Measurements from ENCODE around the gene THRB. TPM values are rescaled to one million over a fixed set of nuclear protein-coding genes. Genes with fewer than 3 reads are reported as not detected.

Gene THRB
- total and polyA plus RNA-seq, 5 experiments from 2014 or later = not detected

DNA sequence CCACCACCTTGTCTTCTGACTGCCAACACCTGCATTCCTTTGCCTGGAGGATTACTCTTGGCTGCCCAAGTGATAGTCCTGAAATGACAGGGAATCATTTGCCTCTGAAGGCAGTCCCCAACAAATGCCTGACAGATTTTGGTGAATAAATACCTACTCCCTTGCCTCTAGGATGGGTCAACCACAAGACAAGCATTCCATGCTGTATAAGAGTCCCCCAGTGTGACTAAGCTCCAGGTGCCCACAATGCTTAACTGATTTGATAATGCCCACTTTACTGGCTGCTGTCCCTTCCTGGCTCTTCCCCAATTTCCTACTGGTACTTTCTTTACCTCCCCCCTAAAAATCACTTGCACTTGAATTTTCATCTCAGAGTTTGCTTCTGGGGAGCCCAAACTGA lies 14.8 kb downstream of the THRB start:
- Mint-ChIP-seq H3K36me3 (no peaks in the 10 kb centered on the region), H3K9me3 (peaks cover 0 to 7% (median 4%) of the 10 kb centered on the region in 9 donors), H3K27me3 (peaks cover 0 to 9% (median 1%) of the 10 kb centered on the region in 5 donors), H3K4me3 (no peak overlapping the region), H3K4me1 (no peaks in the 10 kb centered on the region), H3K27ac (no peak overlapping the region)
- no peak for ATAC-seq
- no peak for DNase-seq
- POLR2A ChIA-PET = no interaction called here

DNA sequence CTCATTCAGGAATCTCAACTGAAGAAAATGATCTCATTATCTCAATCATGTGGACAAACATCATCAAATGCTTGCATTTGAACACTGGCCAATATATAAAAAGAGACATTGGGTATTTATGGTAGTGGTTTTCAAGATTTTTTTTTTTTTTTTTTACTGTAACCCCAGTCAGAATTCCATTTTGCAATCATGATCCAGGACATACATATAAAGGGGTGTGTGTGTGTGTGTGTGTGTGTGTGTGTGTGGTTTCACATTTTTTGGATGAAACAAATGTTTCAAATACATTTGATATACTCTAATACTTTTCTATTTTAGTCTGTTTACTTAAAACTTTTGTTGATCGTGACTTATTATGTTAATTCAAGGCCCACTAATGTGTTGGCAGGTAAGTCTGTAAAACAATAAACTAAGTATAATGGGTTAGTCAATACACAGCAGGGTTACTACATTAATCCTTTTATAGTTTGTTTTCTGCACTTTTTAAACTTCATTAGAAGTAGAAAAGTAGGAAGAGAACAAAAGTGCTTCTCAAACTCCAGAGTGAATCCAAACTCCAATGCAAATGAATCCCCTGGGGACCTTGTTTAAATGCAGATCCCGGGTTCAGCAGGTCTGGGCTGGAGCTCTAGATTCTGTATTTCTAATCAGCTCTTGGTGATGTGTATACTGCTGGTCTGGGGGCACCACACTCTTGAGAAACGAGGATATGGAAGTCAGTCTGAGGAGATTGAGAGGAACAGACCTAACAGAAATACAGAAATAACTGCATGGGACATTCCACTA lies 17.6 kb downstream of the THRB start:
- H3K27me3 Mint-ChIP-seq = peaks cover 0 to 6% (median 0%) of the 10 kb centered on the region in 5 donors
- no peak overlapping the region for H3K4me3 Mint-ChIP-seq
- POLR2A ChIA-PET = no interaction called here
- no peak for DNase-seq
- H3K36me3 Mint-ChIP-seq = no peaks in the 10 kb centered on the region
- H3K27ac Mint-ChIP-seq = no peak overlapping the region
- peaks cover 0 to 8% (median 4%) of the 10 kb centered on the region in 9 donors for H3K9me3 Mint-ChIP-seq
- H3K4me1 Mint-ChIP-seq = no peaks in the 10 kb centered on the region
- no peak for ATAC-seq

DNA sequence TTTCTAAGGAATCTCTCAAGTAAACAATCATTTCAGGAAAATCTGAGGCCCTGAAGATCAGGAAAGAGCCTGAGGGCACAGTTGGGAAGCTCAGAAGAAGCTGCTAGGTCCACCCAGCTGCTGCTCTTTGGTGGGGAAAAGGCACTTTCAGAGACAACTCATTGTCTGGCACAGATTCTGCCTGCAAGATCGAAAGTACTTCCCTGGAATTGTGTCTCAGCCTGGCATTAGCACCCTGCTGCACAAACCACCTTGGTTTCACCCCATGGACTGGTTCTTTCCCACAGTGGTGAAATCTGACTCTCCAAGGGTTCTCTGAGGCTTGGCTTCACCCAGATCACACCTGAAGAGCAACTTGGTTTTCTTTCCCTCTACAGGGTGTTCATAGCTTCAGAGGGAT lies 18.7 kb downstream of the THRB start:
- POLR2A ChIA-PET = no interaction called here

DNA sequence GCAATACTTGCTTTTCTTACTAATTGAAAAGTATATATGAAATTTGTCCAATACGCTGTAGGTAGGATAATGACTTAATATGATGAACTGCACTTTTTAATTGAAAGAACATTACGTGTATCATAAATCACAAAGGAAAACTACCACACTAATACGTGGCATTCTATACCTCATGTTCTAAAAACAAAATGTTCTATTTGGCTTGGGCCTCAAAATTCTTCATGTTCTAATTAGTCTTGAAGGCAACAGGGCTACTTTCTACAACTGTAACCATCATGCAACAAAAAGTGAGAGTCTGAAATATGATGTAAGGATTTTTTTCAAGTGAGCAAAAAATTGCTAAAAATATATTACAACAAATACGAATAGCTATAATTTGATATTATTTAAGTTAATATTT lies 19.8 kb downstream of the THRB start:
- peaks cover 0 to 8% (median 0%) of the 10 kb centered on the region in 5 donors for H3K27me3 Mint-ChIP-seq
- no peak overlapping the region for H3K4me3 Mint-ChIP-seq
- H3K36me3 Mint-ChIP-seq = no peaks in the 10 kb centered on the region
- ATAC-seq = no peak
- H3K9me3 Mint-ChIP-seq = peaks cover 0 to 6% (median 4%) of the 10 kb centered on the region in 9 donors
- H3K27ac Mint-ChIP-seq = no peak overlapping the region
- POLR2A ChIA-PET = no interaction called here
- no peak for DNase-seq
- no peaks in the 10 kb centered on the region for H3K4me1 Mint-ChIP-seq

More for the DNA sequence above, 18.7 kb downstream of the THRB start:
- peaks cover 0 to 8% (median 4%) of the 10 kb centered on the region in 9 donors for H3K9me3 Mint-ChIP-seq
- H3K36me3 Mint-ChIP-seq = no peaks in the 10 kb centered on the region
- peaks cover 0 to 8% (median 0%) of the 10 kb centered on the region in 5 donors for H3K27me3 Mint-ChIP-seq
- DNase-seq = no peak
- no peak overlapping the region for H3K27ac Mint-ChIP-seq
- H3K4me3 Mint-ChIP-seq = no peak overlapping the region
- H3K4me1 Mint-ChIP-seq = no peaks in the 10 kb centered on the region
- ATAC-seq = no peak

DNA sequence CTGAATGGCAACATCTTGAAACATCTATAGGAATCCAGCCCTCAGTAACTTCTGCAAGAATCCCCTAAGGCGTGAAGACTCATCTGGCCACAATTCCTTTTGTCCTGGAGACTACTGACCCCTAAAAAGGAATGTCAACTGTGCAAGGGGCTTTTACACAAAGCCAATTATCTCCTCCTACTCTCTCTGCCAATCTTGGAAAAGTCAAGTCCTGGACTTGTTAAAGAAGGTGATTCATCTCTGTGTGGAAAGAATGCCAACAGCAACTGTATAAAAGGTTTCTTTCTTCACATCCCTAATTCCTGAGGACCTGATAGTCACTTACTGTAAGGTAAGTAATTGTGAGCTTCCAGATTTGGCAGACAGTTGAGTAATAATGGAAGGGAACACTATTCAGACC lies 22.3 kb downstream of the THRB start:
- Mint-ChIP-seq H3K4me3 (no peak overlapping the region), H3K27ac (no peak overlapping the region), H3K4me1 (no peaks in the 10 kb centered on the region), H3K36me3 (peaks cover 0 to under 1% (median 0%) of the 10 kb centered on the region in 3 donors), H3K9me3 (peaks cover 0 to 8% (median under 1%) of the 10 kb centered on the region in 9 donors), H3K27me3 (peaks cover 0 to 3% (median 0%) of the 10 kb centered on the region in 5 donors)
- ATAC-seq (no peak), DNase-seq (no peak)
- POLR2A ChIA-PET = no interaction called here

DNA sequence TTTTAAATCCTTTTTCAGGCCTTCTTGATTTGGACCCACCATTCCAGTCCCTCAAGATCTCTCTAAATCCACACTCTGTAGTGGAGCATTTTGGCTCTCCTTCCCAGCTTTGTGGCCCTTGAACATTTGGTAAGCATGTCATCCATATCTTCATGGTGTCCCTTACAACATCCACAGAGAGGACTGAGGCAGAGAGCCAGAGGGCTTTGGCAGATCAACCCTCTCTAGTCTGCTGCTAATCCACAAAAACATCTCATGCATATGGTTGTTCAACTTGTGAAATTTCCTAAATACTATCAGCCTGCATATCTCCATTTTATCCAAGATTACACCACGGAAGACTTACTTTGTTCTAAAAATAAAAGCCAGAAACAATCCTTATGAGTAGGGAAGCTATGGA lies 23.2 kb downstream of the THRB start:
- Mint-ChIP-seq H3K9me3 (peaks cover 0 to 8% (median 2%) of the 10 kb centered on the region in 9 donors), H3K36me3 (peaks cover 0 to 4% (median 0%) of the 10 kb centered on the region in 3 donors), H3K27me3 (peaks cover 0 to 6% (median 0%) of the 10 kb centered on the region in 5 donors), H3K4me1 (no peaks in the 10 kb centered on the region), H3K27ac (no peak overlapping the region), H3K4me3 (no peak overlapping the region)
- ATAC-seq (no peak), DNase-seq (no peak)
- POLR2A ChIA-PET = no interaction called here

DNA sequence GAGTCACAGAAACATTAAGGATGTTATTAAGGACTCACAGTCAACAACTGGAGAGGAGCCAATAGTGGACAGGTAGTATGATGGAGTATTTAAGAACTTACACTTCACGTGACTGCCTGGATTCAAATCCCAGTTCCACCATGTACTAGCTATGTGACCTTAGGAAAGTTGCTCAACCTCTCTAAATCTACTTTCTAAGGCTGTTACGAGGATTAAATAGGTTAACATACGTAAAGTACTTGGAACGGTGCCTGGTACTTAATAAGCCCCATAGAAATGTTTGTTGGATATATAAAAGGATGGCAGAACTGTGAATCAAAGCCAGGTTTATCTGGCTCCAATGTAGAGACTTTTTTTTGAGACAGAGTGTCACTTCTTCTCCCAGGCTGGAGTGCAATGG lies 24.4 kb downstream of the THRB start:
- H3K27ac Mint-ChIP-seq = no peak overlapping the region
- H3K4me3 Mint-ChIP-seq = no peak overlapping the region
- peaks cover 0 to 10% (median 0%) of the 10 kb centered on the region in 5 donors for H3K27me3 Mint-ChIP-seq
- POLR2A ChIA-PET = no interaction called here
- H3K36me3 Mint-ChIP-seq = peaks cover 0 to 4% (median 0%) of the 10 kb centered on the region in 3 donors
- peaks cover 0 to 9% (median 4%) of the 10 kb centered on the region in 9 donors for H3K9me3 Mint-ChIP-seq
- DNase-seq (no peak), ATAC-seq (no peak)
- no peaks in the 10 kb centered on the region for H3K4me1 Mint-ChIP-seq

DNA sequence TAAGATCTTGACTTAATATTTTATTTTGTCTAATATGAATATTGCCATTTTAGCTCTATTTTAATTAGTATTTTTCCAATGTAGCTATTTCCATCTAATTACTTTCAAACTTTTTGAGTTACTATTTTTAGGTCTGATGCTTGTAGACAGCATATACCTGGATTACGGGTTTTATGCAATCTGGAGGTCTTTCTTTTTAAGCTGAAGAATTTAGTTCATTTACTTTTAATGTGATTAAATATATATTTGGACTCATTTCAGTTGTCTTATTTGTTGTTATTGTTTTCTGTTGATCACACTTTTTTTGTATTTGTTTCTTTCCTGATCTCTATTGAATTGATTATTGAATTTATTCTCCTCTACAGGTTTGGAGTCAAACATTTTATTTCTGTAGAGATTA lies 30.3 kb downstream of the THRB start:
- POLR2A ChIA-PET = no interaction called here
- peaks cover 0 to 8% (median 0%) of the 10 kb centered on the region in 5 donors for H3K27me3 Mint-ChIP-seq
- DNase-seq = no peak
- peaks cover 0 to 4% (median 0%) of the 10 kb centered on the region in 3 donors for H3K36me3 Mint-ChIP-seq
- H3K4me3 Mint-ChIP-seq = no peak overlapping the region
- H3K4me1 Mint-ChIP-seq = no peaks in the 10 kb centered on the region
- H3K9me3 Mint-ChIP-seq = peaks cover 0 to 13% (median 4%) of the 10 kb centered on the region in 9 donors
- ATAC-seq = no peak
- no peak overlapping the region for H3K27ac Mint-ChIP-seq

DNA sequence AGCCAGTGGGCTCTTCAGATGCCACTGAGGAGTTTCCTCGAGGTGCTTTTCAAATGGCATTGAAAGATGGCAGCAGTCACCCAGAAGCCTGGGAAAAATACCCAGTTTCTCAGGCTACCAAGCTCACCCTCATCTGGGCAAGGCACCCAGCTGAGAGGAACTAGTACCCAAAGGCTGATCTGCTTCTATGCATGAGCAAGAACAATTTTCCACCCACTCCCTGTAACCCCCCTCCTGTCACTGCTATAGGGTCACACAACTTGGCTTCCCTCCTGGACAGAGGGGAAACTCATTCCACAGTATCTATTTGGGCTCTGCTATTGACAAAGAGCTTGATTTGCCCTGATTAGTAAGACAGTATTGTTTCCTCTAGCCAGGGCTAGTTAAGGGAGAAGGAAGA lies 31.9 kb downstream of the THRB start:
- Mint-ChIP-seq H3K27ac (no peak overlapping the region), H3K4me3 (no peak overlapping the region), H3K9me3 (peaks cover 0 to 13% (median 4%) of the 10 kb centered on the region in 9 donors), H3K36me3 (peaks cover 0 to 4% (median 0%) of the 10 kb centered on the region in 3 donors), H3K4me1 (no peaks in the 10 kb centered on the region), H3K27me3 (peaks cover 0 to 8% (median 0%) of the 10 kb centered on the region in 5 donors)
- DNase-seq (no peak), ATAC-seq (no peak)
- POLR2A ChIA-PET = no interaction called here

DNA sequence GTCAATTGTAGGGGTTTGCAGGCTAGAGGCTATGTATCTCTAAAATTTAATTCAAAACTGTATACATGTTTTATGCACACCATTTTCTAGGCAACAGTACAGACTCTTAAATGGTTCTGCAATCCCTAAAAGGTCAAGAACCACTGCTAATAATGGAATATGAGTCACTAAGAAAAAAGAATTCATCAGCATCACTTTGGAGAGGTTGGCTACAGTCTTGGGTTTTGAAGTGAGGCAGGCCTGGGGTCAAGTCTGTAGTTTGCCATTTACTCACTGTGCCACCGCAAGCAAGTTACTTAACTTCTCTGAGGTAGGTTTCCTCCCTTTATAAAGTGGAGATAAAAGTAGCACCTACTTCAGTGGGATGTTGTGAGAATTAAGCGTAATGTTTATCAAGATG lies 33.7 kb downstream of the THRB start:
- H3K4me1 Mint-ChIP-seq = no peaks in the 10 kb centered on the region
- H3K27me3 Mint-ChIP-seq = peaks cover 0 to 2% (median 0%) of the 10 kb centered on the region in 5 donors
- ATAC-seq (no peak), DNase-seq (no peak)
- H3K9me3 Mint-ChIP-seq = peaks cover 0 to 9% (median 2%) of the 10 kb centered on the region in 9 donors
- no peaks in the 10 kb centered on the region for H3K36me3 Mint-ChIP-seq
- no peak overlapping the region for H3K27ac Mint-ChIP-seq
- POLR2A ChIA-PET = no interaction called here
- H3K4me3 Mint-ChIP-seq = no peak overlapping the region

DNA sequence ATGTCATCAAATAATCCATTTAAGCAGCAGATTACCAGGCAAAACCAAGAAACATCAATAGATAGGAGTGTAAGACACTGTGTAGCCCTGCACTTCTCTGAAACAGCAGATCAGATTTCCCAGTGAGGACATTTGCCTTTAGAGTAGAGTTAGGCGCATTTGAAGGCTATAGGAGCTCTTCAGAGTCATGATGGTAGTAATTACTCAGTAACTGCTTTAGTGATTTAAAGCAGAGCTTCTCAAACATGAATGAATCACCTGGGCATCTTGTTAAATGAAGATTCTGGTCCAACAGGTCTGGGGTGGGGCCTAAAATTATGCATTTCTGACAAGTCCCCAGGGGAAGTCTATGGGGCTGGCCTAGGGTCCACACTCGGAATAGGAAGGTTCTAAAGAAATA lies 36.9 kb downstream of the THRB start:
- peaks cover 0 to 15% (median 0%) of the 10 kb centered on the region in 5 donors for H3K27me3 Mint-ChIP-seq
- ATAC-seq = no peak
- no peak overlapping the region for H3K4me3 Mint-ChIP-seq
- no peaks in the 10 kb centered on the region for H3K4me1 Mint-ChIP-seq
- POLR2A ChIA-PET = no interaction called here
- H3K36me3 Mint-ChIP-seq = no peaks in the 10 kb centered on the region
- H3K27ac Mint-ChIP-seq = no peak overlapping the region
- DNase-seq = no peak
- peaks cover 0 to 8% (median 0%) of the 10 kb centered on the region in 9 donors for H3K9me3 Mint-ChIP-seq

DNA sequence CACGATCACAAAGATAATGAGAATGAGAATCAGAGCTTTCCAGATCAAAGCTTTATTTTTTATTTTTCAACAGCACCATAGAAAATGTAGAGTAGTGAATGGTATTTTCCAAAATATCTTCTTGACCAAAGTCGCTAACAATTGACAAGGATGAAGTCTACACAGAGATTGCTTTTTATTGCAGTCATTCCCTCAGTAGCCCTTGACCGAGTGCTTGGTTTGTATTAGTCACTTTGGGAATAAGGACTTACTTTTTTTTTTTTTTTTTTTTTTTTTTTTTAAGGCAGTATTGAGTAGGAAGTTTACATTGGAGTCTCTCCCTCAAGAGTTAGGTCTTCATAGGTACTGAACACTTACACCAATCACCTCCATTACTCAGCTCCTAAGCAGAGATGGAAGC lies 39.8 kb downstream of the THRB start:
- ATAC-seq = no peak
- POLR2A ChIA-PET = no interaction called here

DNA sequence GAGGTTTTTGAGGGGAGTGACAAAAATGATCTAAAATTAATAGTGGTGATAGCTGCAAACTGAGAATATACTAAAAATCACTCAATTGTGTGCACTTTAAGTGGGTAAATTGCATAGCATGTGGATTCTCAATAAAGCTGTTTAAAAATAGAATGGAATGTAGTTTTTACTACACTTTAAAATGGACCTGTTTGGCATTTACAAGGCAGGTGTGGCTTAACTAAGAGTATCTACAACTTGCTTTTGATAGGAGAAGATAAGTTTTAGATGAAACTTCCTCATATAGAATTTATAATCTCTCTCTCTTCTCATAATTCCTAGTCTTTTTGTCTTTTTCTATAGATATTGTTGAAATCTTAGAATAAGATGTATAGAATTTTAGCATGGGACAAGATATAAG lies 40.3 kb downstream of the THRB start:
- Mint-ChIP-seq H3K4me1 (no peaks in the 10 kb centered on the region), H3K36me3 (no peaks in the 10 kb centered on the region), H3K4me3 (no peak overlapping the region), H3K27me3 (peaks cover 0 to 18% (median 1%) of the 10 kb centered on the region in 5 donors), H3K27ac (no peak overlapping the region), H3K9me3 (peaks cover 0 to 10% (median 0%) of the 10 kb centered on the region in 9 donors)
- POLR2A ChIA-PET = no interaction called here
- DNase-seq = no peak
- no peak for ATAC-seq

More for the DNA sequence above, 39.8 kb downstream of the THRB start:
- Mint-ChIP-seq H3K9me3 (peaks cover 0 to 10% (median 0%) of the 10 kb centered on the region in 9 donors), H3K4me1 (no peaks in the 10 kb centered on the region), H3K4me3 (no peak overlapping the region), H3K27ac (no peak overlapping the region), H3K27me3 (peaks cover 0 to 15% (median 0%) of the 10 kb centered on the region in 5 donors), H3K36me3 (no peaks in the 10 kb centered on the region)
- no peak for DNase-seq

Data from naive thymus-derived CD8-positive, alpha-beta T cell (primary cell).